Mesodermal cell (in vitro differentiated cells): ENCODE results near the gene CDH22.

Experiments
- H3K27ac ChIP-seq: 2 replicates; pipeline ENCODE4 v1.7.0; 2013; ENCODE audit warnings: mild to moderate bottlenecking, low read depth, low read length, moderate library complexity; ENCODE audit not compliant: severe bottlenecking
- H3K36me3 ChIP-seq: 2 replicates; pipeline ENCODE4 v1.7.1; 2013; ENCODE audit warnings: mild to moderate bottlenecking, low read length, moderate library complexity; ENCODE audit not compliant: control insufficient read depth, insufficient read depth
- H3K4me1 ChIP-seq: one replicate; pipeline ENCODE4 v1.7.1; 2013; ENCODE audit warnings: mild to moderate bottlenecking, low read length; ENCODE audit not compliant: insufficient read depth, control insufficient read depth, poor library complexity, severe bottlenecking
- H3K4me3 ChIP-seq: 2 replicates; pipeline ENCODE4 v1.7.0; 2013; ENCODE audit warnings: low read length, control low read depth, mild to moderate bottlenecking; ENCODE audit not compliant: insufficient read depth, poor library complexity, severe bottlenecking; ENCODE audit errors: extremely low read depth
- H3K9me3 ChIP-seq: 2 replicates; pipeline ENCODE4 v1.7.1; 2013; ENCODE audit warnings: mild to moderate bottlenecking, low read length, moderate library complexity; ENCODE audit not compliant: control insufficient read depth
- WGBS, 2 experiments: methylation state at CpG; one replicate each; pipeline ENCODE4 v1.1.5; 2013; ENCODE audit warnings: missing lambda C conversion rate in 2 of 2; ENCODE audit not compliant: insufficient coverage in 2 of 2; 5-methylcytosine and 5-hydroxymethylcytosine counted together

Gene CDH22

GRCh38 chr20:46214824-46215488 lies 93.3 kb downstream of the CDH22 start:
- Histone ChIP-seq H3K36me3 (no peaks in the 10 kb centered on the region), H3K4me1 (peaks cover 26% of the 10 kb centered on the region), H3K9me3 (no peaks in the 10 kb centered on the region), H3K27ac (no peak overlapping the region), H3K4me3 (no peak overlapping the region)
- WGBS, 2 experiments: 100% methylated on average over 1 of the region's 4 CpGs

- Histone ChIP-seq H3K27ac (no peak overlapping the region), H3K4me1 (peaks cover 26% of the 10 kb centered on the region), H3K9me3 (no peaks in the 10 kb centered on the region), H3K36me3 (no peaks in the 10 kb centered on the region), H3K4me3 (no peak overlapping the region)
- 86 to 87% methylated on average over 7 of the region's 8 CpGs for WGBS, 2 experiments
These were observed 94.1 kb downstream of the CDH22 start for GRCh38 chr20:46213946-46214823.

- Histone ChIP-seq H3K36me3 (no peaks in the 10 kb centered on the region), H3K9me3 (no peaks in the 10 kb centered on the region), H3K4me3 (no peak overlapping the region), H3K27ac (no peak overlapping the region), H3K4me1 (peaks cover 26% of the 10 kb centered on the region)
- WGBS, 2 experiments: 79 to 81% methylated on average over 3 to 11 of the region's 11 CpGs
These were observed 95.4 kb downstream of the CDH22 start for GRCh38 chr20:46212876-46213275.

GRCh38 chr20:46212252-46212651 lies 96.0 kb downstream of the CDH22 start:
- Histone ChIP-seq H3K4me1 (peaks cover 27% of the 10 kb centered on the region), H3K4me3 (no peak overlapping the region), H3K36me3 (no peaks in the 10 kb centered on the region), H3K27ac (no peak overlapping the region), H3K9me3 (no peaks in the 10 kb centered on the region)
- WGBS, 2 experiments: 84 to 91% methylated on average over 3 of the region's 3 CpGs

GRCh38 chr20:46211331-46211722 lies 97.0 kb downstream of the CDH22 start:
- peak overlapping the region; percentile 16 for H3K27ac ChIP-seq
- no peaks in the 10 kb centered on the region for H3K36me3 ChIP-seq
- H3K9me3 ChIP-seq: no peaks in the 10 kb centered on the region
- WGBS, 2 experiments: 69 to 71% methylated on average over 4 to 5 of the region's 8 CpGs
- no peak overlapping the region for H3K4me3 ChIP-seq
- H3K4me1 ChIP-seq: peaks cover 26% of the 10 kb centered on the region

- Histone ChIP-seq H3K4me3 (no peak overlapping the region), H3K4me1 (peaks cover 25% of the 10 kb centered on the region), H3K9me3 (no peaks in the 10 kb centered on the region), H3K27ac (no peak overlapping the region), H3K36me3 (no peaks in the 10 kb centered on the region)
- 83 to 84% methylated on average over 17 to 18 of the region's 18 CpGs for WGBS, 2 experiments
These were observed 97.5 kb downstream of the CDH22 start for GRCh38 chr20:46210672-46211330.

GRCh38 chr20:46209930-46210671 lies 98.2 kb downstream of the CDH22 start:
- H3K9me3 ChIP-seq: no peaks in the 10 kb centered on the region
- WGBS, 2 experiments: 95% methylated on average over 45 to 56 of the region's 63 CpGs
- peaks cover 24% of the 10 kb centered on the region for H3K4me1 ChIP-seq
- no peak overlapping the region for H3K27ac ChIP-seq
- H3K4me3 ChIP-seq: no peak overlapping the region
- no peaks in the 10 kb centered on the region for H3K36me3 ChIP-seq

- no peak overlapping the region for H3K4me3 ChIP-seq
- no peaks in the 10 kb centered on the region for H3K36me3 ChIP-seq
- WGBS, 2 experiments: 80 to 100% methylated on average over 1 to 2 of the region's 2 CpGs
- no peaks in the 10 kb centered on the region for H3K9me3 ChIP-seq
- H3K27ac ChIP-seq: no peak overlapping the region
- H3K4me1 ChIP-seq: peaks cover 23% of the 10 kb centered on the region
These were observed 100.5 kb downstream of the CDH22 start for GRCh38 chr20:46207793-46208192.

GRCh38 chr20:46206992-46207549 lies 101.2 kb downstream of the CDH22 start:
- H3K27ac ChIP-seq: no peak overlapping the region
- H3K36me3 ChIP-seq: no peaks in the 10 kb centered on the region
- peaks cover 23% of the 10 kb centered on the region for H3K4me1 ChIP-seq
- H3K4me3 ChIP-seq: no peak overlapping the region
- 70 to 75% methylated on average over 2 of the region's 6 CpGs for WGBS, 2 experiments
- no peaks in the 10 kb centered on the region for H3K9me3 ChIP-seq

GRCh38 chr20:46206025-46206424 lies 102.3 kb downstream of the CDH22 start:
- H3K27ac ChIP-seq: peak overlapping the region; percentile 16
- peaks cover 20% of the 10 kb centered on the region for H3K4me1 ChIP-seq
- H3K4me3 ChIP-seq: no peak overlapping the region
- H3K9me3 ChIP-seq: no peaks in the 10 kb centered on the region
- no peaks in the 10 kb centered on the region for H3K36me3 ChIP-seq
- 79 to 82% methylated on average over 2 to 3 of the region's 5 CpGs for WGBS, 2 experiments
